NCI-H2171 (cell line): Measurements from ENCODE around the gene WWOX.

ENCODE experiments used
- DNase-seq: peaks from one replicate; lab custom pipeline; 2025; lab: John Stamatoyannopoulos, UW

The WWOX gene

GRCh38 chr16:79150632-79151310 lies 1051.3 kb downstream of the WWOX start:
- DNase-seq: no peak

GRCh38 chr16:79154086-79154485 lies 1054.6 kb downstream of the WWOX start:
- no peak for DNase-seq

- DNase-seq: no peak
Measured at GRCh38 chr16:79155471-79155870, 1056.0 kb downstream of the WWOX start.

- no peak for DNase-seq
Measured at GRCh38 chr16:79155904-79156303, 1056.5 kb downstream of the WWOX start.

- DNase-seq: no peak
Measured at GRCh38 chr16:79156761-79157160, 1057.3 kb downstream of the WWOX start.

- no peak for DNase-seq
Measured at GRCh38 chr16:79158337-79158736, 1058.9 kb downstream of the WWOX start.

GRCh38 chr16:79159261-79160049 lies 1060.0 kb downstream of the WWOX start:
- no peak for DNase-seq

- no peak for DNase-seq
Measured at GRCh38 chr16:79162977-79163376, 1063.5 kb downstream of the WWOX start.

- DNase-seq: no peak
Measured at GRCh38 chr16:79163691-79164387, 1064.4 kb downstream of the WWOX start.

GRCh38 chr16:79164388-79164995 lies 1065.0 kb downstream of the WWOX start:
- DNase-seq: no peak

- DNase-seq: no peak
Measured at GRCh38 chr16:79165079-79165478, 1065.6 kb downstream of the WWOX start.

GRCh38 chr16:79165506-79165905 lies 1066.1 kb downstream of the WWOX start:
- no peak for DNase-seq

- DNase-seq: no peak
Measured at GRCh38 chr16:79167893-79168292, 1068.4 kb downstream of the WWOX start.

GRCh38 chr16:79168321-79168720 lies 1068.9 kb downstream of the WWOX start:
- peak; percentile 81 for DNase-seq

- DNase-seq: no peak
Measured at GRCh38 chr16:79169239-79169638, 1069.8 kb downstream of the WWOX start.

- DNase-seq: no peak
Measured at GRCh38 chr16:79170555-79171246, 1071.2 kb downstream of the WWOX start.

GRCh38 chr16:79171504-79171903 lies 1072.0 kb downstream of the WWOX start:
- no peak for DNase-seq

- peak; percentile 73 for DNase-seq
Measured at GRCh38 chr16:79171931-79172705, 1072.7 kb downstream of the WWOX start.

GRCh38 chr16:79172976-79173500 lies 1073.6 kb downstream of the WWOX start:
- no peak for DNase-seq

GRCh38 chr16:79173919-79174318 lies 1074.5 kb downstream of the WWOX start:
- no peak for DNase-seq
